GM21529 (cell line): ENCODE results near the gene PLEKHH3.
"Not testable (repeated sequence)": the region's sequence is repeated elsewhere in the genome, so short reads cannot be mapped to it uniquely, and the experiment has no call there.

ENCODE experiments used
- ATAC-seq: cut with Tn5 transposase; IDR thresholded peaks from one replicate; pipeline ENCODE4 v1.9.1; 2021; ENCODE audit not compliant: unreplicated experiment

The PLEKHH3 gene

GRCh38 chr17:42642336-42642735 lies 34.5 kb downstream of the PLEKHH3 start:
- ATAC-seq: no peak

GRCh38 chr17:42640121-42640520 lies 36.7 kb downstream of the PLEKHH3 start:
- no peak for ATAC-seq

- no peak for ATAC-seq
These were observed 37.2 kb downstream of the PLEKHH3 start for GRCh38 chr17:42639525-42640113.

GRCh38 chr17:42632949-42633444 lies 43.8 kb downstream of the PLEKHH3 start:
- no peak for ATAC-seq

- ATAC-seq: no peak
These were observed 47.3 kb downstream of the PLEKHH3 start for GRCh38 chr17:42629411-42630009.

GRCh38 chr17:42627032-42627764 lies 49.6 kb downstream of the PLEKHH3 start:
- ATAC-seq: not testable (repeated sequence)

- ATAC-seq: no peak
These were observed 52.8 kb downstream of the PLEKHH3 start for GRCh38 chr17:42623732-42624596.

- ATAC-seq: no peak
These were observed 53.5 kb downstream of the PLEKHH3 start for GRCh38 chr17:42623271-42623670.

GRCh38 chr17:42621987-42622386 lies 54.8 kb downstream of the PLEKHH3 start:
- ATAC-seq: not testable (repeated sequence)

GRCh38 chr17:42618442-42619150 lies 58.2 kb downstream of the PLEKHH3 start:
- ATAC-seq: peak; percentile 79

- peak; percentile 17 for ATAC-seq
These were observed 58.8 kb downstream of the PLEKHH3 start for GRCh38 chr17:42617956-42618431.
